ENCODE measurements around the gene DCN.

DNA sequence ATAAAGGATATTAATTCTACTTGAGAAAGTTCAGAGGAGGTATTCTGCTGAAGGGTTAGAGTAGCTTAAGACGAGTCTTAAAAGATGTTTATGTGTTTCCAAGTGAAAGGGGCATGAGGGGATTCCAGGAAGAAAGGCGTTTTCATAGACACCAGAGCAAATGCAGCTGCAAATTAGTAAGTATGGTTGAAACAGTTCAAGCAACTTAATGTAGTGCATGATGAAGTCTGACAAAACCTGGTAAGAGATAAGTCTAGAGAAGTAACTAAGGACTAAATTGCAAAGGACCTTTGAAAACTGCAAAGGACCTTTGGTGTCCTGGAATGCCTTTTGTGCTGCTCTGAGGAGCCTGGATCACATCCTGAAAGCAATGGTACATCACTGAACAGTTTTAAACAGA is 82.8 kb downstream of the DCN start:
- TF ChIP-seq POLR2AphosphoS5 (IDR thresholded peaks at IDR 0.05) (no peak), POLR2A (IDR thresholded peaks at IDR 0.05) (no peak)
- TF ChIP-seq, protein P1, sequence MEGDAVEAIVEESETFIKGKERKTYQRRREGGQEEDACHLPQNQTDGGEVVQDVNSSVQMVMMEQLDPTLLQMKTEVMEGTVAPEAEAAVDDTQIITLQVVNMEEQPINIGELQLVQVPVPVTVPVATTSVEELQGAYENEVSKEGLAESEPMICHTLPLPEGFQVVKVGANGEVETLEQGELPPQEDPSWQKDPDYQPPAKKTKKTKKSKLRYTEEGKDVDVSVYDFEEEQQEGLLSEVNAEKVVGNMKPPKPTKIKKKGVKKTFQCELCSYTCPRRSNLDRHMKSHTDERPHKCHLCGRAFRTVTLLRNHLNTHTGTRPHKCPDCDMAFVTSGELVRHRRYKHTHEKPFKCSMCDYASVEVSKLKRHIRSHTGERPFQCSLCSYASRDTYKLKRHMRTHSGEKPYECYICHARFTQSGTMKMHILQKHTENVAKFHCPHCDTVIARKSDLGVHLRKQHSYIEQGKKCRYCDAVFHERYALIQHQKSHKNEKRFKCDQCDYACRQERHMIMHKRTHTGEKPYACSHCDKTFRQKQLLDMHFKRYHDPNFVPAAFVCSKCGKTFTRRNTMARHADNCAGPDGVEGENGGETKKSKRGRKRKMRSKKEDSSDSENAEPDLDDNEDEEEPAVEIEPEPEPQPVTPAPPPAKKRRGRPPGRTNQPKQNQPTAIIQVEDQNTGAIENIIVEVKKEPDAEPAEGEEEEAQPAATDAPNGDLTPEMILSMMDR (IDR thresholded peaks at IDR 0.05): no peak

All from prostate gland (tissue), 2 donors.